GM12875 (cell line): ENCODE measurements around the gene C3orf18.

Experiments used
- H3K4me3 ChIP-seq: one replicate; pipeline ENCODE4 v1.5.1; 2011; ENCODE audit warnings: low read depth, low read length, control low read depth
- CTCF ChIP-seq: IDR thresholded peaks from 2 replicates; pipeline ENCODE4 v1.5.1; 2011; ENCODE audit warnings: low read depth, mild to moderate bottlenecking, control low read depth, inconsistent platforms, low read length, moderate library complexity, borderline replicate concordance; ENCODE audit not compliant: insufficient read depth

The C3orf18 gene

GRCh38 chr3:50536471-50537180 lies 30.9 kb downstream of the C3orf18 start:
- TF ChIP-seq CTCF: no peak
- H3K4me3 ChIP-seq: no peak overlapping the region

GRCh38 chr3:50534681-50535330 lies 32.7 kb downstream of the C3orf18 start:
- no peak for TF ChIP-seq CTCF

GRCh38 chr3:50533807-50534461 lies 33.6 kb downstream of the C3orf18 start:
- no peak for TF ChIP-seq CTCF
- no peak overlapping the region for H3K4me3 ChIP-seq

More at GRCh38 chr3:50534681-50535330, 32.7 kb downstream of the C3orf18 start:
- no peak overlapping the region for H3K4me3 ChIP-seq

GRCh38 chr3:50533316-50533715 lies 34.2 kb downstream of the C3orf18 start:
- H3K4me3 ChIP-seq: no peak overlapping the region
- TF ChIP-seq CTCF: no peak

- H3K4me3 ChIP-seq: no peak overlapping the region
- no peak for TF ChIP-seq CTCF
Observed at GRCh38 chr3:50532062-50532705, 35.4 kb downstream of the C3orf18 start.

GRCh38 chr3:50531201-50531600 lies 36.3 kb downstream of the C3orf18 start:
- TF ChIP-seq CTCF: no peak
- no peak overlapping the region for H3K4me3 ChIP-seq
